Activated T-helper 2 cell treated with anti-CD3 and anti-CD28 coated beads, Interferon-gamma antibody, Interleukin-2, Interleukin-4, amounts not matched to agents 10 μg/mL and 5 μg/mL and 100 μg/mL, durations not matched to agents 14 hours and 24 hours and 36 hours (primary cell): ENCODE results near the gene CEACAM8. TPM values are rescaled to one million over a fixed set of nuclear protein-coding genes. Genes with fewer than 3 reads are reported as not detected.

Experiments
- DNase-seq: peaks from one replicate; pipeline ENCODE4 v3.0.0; 2021; ENCODE audit warnings: low spot score
- H3K27ac Mint-ChIP-seq: one replicate; pipeline ENCODE4 v1.8.0; 2021; ENCODE audit warnings: mixed read lengths
- H3K27me3 Mint-ChIP-seq: one replicate; pipeline ENCODE4 v1.8.0; 2021; ENCODE audit warnings: low read depth, mixed read lengths
- H3K36me3 Mint-ChIP-seq: one replicate; pipeline ENCODE4 v1.8.0; 2021; ENCODE audit warnings: low read depth, mixed read lengths
- H3K4me1 Mint-ChIP-seq: one replicate; pipeline ENCODE4 v1.8.0; 2021; ENCODE audit warnings: low read depth, mixed read lengths
- H3K4me3 Mint-ChIP-seq: one replicate; pipeline ENCODE4 v1.8.0; 2021; ENCODE audit warnings: low read depth, mild to moderate bottlenecking, moderate library complexity, mixed read lengths
- H3K9me3 Mint-ChIP-seq: one replicate; pipeline ENCODE4 v1.8.0; 2021; ENCODE audit warnings: mixed read lengths
- intact Hi-C: fragments of 100-400 bp; cut with micrococcal nuclease; formaldehyde crosslinking; loops from one replicate; pipeline ENCODE4 v1.15.1; 2023
- total RNA-seq: library from RNA; stranded (reverse); gene quantifications from 2 replicates; pipeline ENCODE4 v1.2.3, GENCODE V29; 2022

The CEACAM8 gene
- total RNA-seq, 1 donor from 2014 or later = not detected

DNA sequence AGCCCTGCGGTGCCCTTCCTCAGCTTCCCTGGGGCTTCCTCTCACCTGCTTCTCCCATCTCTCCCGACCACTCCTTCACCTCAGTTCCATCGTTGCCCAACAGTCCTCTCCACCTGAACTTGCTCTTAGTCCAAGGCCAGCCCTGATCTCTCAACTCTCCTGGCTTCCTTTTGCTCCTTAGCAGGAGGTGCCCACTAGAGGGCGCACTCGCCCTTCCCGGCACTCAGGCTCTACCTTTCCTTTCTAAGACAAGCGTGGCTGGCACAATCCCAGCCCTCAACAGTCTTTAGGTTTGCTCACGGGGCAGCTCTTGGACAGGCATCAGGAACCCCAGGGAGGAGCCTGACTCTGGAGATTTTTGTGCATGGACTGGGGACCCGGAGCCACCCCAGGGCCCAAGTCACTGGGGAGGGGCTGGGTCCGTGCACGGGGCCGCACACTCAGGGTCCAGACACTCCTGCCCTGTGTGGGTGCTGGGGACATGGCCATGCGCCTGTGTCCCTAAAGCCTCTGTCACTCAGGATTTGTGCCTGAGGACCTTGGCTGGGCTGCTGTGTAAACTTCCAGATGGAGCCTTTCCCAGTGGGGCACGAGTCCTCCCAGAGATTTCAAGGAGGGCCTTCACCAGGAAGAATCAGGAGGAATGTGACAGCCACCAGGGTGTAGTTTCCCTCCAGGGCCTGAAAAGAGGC lies 12.1 kb upstream of the CEACAM8 start:
- Mint-ChIP-seq H3K27ac (no peak overlapping the region), H3K36me3 (no peaks in the 10 kb centered on the region), H3K9me3 (no peaks in the 10 kb centered on the region), H3K27me3 (peaks cover 3% of the 10 kb centered on the region), H3K4me1 (peaks cover 7% of the 10 kb centered on the region), H3K4me3 (no peak overlapping the region)
- DNase-seq = peak; percentile 50
- intact Hi-C loops = loop anchor here (1.0 to 10.0 kb wide), 2 partner anchors 21 to 168 kb away; no protein-coding TSS in a partner anchor

DNA sequence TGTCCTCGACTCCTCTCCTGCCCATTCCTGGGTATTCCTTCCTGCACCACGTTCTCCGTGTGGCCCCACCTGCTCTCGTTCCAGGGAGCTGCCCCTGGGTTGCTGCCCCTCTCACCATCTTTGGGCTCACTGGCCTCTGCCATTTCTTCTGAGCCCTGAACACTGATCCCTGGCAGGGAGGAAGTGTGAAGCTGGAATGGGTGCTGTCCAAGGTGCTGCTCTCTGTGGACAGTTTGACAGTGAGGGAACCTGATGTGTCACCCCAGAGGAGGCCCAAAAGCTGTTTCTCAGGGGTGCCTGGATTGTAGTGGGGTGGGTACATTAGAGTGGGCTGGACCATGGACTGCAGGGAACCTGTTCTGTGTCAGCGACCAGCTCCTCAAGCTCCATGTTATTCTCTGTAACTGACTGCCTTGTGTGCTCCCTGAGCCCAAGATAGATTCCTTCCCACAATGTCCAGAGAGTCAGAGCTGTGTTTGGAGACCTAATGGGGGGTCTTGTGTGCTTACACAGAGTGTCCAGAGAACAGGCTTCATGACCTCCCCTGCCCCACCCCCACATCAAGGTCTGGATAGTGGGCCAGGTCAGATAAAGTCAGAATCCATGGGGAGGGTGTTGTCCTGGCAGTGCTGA lies 7.2 kb upstream of the CEACAM8 start:
- intact Hi-C loops = loop anchor here (10.0 kb wide), 1 partner anchor 173 kb away; no protein-coding TSS in a partner anchor
- peak; percentile 20 for DNase-seq
- Mint-ChIP-seq H3K36me3 (no peaks in the 10 kb centered on the region), H3K4me3 (no peak overlapping the region), H3K9me3 (no peaks in the 10 kb centered on the region), H3K27ac (no peak overlapping the region), H3K27me3 (peaks cover 7% of the 10 kb centered on the region), H3K4me1 (no peaks in the 10 kb centered on the region)

DNA sequence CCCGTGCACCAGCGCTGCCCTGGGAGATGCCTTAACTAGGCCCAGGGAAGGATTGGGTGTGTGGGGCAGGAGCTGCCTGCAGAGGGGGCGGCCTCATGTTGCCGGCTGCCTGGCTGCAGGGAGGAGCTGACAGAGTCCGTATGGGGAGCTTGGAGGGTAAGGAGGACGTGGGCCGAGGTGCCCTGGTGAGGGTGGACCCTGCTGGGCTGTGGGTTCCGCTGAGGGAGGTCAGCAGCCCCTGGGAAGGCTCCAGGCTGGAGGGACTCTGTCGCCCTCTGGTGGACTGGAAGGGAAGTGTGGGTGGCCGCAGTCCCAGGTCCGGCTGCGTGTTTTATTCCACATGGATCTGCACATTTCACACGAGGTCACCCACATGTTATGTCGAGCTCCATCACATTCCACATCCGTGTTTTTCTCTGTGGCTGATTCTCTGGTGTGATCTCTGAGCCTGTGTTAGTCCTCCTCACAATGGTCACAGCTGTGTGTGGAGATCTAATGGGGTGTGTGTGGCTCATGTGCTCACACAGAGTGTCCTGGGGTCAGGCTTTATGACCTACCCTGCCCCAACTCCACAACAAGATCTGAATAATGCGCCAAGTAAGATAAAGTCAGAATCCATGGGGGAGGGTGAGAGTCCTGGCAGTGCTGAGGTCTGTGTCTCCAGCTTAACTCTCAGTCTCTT lies 1.8 kb upstream of the CEACAM8 start:
- peaks cover 8% of the 10 kb centered on the region for H3K27me3 Mint-ChIP-seq
- intact Hi-C loops = no loop called here
- H3K27ac Mint-ChIP-seq = no peak overlapping the region
- no peak for DNase-seq
- H3K36me3 Mint-ChIP-seq = no peaks in the 10 kb centered on the region
- H3K4me1 Mint-ChIP-seq = no peaks in the 10 kb centered on the region
- H3K9me3 Mint-ChIP-seq = no peaks in the 10 kb centered on the region
- no peak overlapping the region for H3K4me3 Mint-ChIP-seq

DNA sequence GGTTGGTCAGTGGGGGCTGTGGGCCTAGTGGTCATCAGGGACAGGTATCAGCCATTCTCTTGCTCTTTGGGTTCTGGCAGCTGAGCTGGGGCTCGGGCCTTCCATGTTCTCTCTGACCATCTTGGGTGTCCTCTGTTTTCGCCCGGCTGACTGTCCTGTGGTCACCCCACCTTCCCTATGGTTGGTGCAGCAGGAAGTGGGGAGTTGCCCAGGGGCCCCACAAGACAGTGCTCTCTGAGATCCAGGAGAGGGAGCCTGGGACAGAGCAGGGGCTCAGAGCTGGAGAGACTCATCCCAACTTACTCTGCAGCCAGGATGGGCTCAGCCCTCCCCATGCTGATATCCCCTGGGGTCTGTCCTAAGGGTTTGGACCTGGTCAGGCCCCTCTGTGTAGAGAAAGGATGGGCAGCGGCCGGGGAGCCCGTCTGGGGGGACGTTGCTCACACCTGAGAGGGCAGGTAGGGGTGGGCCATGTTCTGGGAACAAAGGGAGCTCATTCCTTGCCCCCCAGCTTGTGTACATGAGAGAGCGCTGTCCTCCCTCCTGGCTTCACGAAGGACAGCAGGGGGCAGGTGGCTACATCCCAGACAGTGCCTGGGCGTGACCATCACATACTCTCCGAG lies 937 bp upstream of the CEACAM8 start:
- Mint-ChIP-seq H3K4me3 (no peak overlapping the region), H3K27me3 (peaks cover 8% of the 10 kb centered on the region), H3K9me3 (no peaks in the 10 kb centered on the region), H3K27ac (no peak overlapping the region), H3K4me1 (no peaks in the 10 kb centered on the region), H3K36me3 (no peaks in the 10 kb centered on the region)
- no peak for DNase-seq
- intact Hi-C loops = no loop called here

DNA sequence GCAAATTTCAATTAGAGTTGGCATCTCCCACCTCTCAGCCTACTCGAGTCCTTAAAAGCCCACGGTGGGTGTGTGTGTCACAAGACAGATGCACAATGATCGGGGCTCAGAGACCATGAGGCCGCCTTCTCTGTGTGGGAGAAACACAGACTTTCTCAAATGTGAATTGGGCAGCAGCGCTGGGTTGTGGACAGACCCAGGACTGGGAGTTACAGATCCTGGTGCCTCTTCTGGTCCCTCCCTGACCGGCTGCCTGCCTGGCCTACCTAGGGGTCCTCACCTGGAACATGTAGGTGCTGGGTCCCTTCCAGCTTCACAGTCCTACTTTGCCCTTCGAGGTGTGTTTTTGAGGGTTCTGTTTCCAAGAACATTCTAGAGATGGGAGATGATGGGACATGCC lies 4.9 kb downstream of the CEACAM8 start:
- Mint-ChIP-seq H3K4me3 (no peak overlapping the region), H3K27me3 (peaks cover 7% of the 10 kb centered on the region), H3K36me3 (no peaks in the 10 kb centered on the region), H3K27ac (no peak overlapping the region), H3K4me1 (no peaks in the 10 kb centered on the region), H3K9me3 (no peaks in the 10 kb centered on the region)
- no peak for DNase-seq
- intact Hi-C loops = no loop called here

DNA sequence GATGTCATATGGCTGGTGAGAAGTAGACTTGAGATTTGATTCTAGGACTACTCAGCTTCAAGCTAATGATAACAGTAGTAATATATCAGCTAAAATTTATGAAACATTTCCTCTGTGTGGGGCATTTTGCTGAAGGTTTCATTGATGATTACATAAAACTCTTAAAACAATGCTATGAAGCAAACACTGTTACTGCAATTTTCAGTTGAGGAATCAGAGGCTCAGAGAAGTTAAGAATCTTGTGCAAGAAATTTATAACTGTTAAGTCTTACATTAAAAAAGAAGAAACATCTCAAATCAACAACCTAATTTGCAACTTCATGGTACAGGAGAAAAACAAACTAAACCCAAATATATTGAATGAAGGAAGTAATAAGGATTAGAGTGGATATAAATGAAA lies 10.3 kb downstream of the CEACAM8 start:
- Mint-ChIP-seq H3K36me3 (no peaks in the 10 kb centered on the region), H3K27me3 (peaks cover 18% of the 10 kb centered on the region), H3K9me3 (no peaks in the 10 kb centered on the region), H3K4me1 (no peaks in the 10 kb centered on the region), H3K4me3 (no peak overlapping the region), H3K27ac (no peak overlapping the region)
- DNase-seq = no peak
- intact Hi-C loops = no loop called here

DNA sequence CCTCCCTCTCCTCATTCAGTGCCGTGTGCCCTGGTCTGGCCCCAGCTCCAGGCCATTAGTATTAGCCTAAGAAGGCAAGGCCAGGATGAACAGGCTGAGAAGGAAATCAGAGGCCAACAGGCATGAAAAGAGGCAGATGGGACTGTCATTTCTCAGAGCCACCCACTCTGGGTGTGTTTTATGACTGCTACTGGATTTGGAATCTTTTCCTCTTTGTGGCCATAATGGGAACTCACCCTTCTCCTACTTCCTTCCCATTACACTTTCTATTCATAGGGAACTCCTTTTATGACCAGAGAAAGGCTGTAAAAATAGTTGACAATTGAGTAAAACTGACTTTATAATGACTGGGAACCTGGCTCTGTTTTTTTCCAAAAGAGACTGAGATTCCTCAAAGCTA lies 17.7 kb downstream of the CEACAM8 start:
- Mint-ChIP-seq H3K4me1 (no peaks in the 10 kb centered on the region), H3K4me3 (no peak overlapping the region), H3K27ac (no peak overlapping the region), H3K27me3 (peaks cover 26% of the 10 kb centered on the region), H3K36me3 (no peaks in the 10 kb centered on the region), H3K9me3 (no peaks in the 10 kb centered on the region)
- intact Hi-C loops = no loop called here
- no peak for DNase-seq

DNA sequence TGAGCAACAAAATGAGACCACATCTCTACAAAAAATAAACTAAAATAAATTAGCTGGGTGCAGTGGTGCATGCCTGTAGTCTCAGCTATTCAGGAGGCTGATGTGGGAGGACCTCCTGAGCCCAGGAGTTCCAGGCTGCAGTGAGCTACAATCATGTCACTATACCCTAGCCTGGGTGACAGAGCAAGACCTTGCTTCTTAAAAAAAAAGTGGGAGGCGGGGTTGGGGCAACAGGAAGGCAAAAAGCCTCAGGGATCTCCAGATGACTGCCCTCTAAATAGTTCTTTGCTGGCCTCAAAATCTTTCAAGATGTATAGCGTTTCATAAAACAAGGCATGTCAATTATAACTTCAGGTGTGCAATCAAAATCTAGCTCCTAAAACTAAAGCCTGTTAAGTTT lies 18.5 kb downstream of the CEACAM8 start:
- Mint-ChIP-seq H3K4me3 (no peak overlapping the region), H3K36me3 (no peaks in the 10 kb centered on the region), H3K9me3 (no peaks in the 10 kb centered on the region), H3K27ac (no peak overlapping the region), H3K4me1 (no peaks in the 10 kb centered on the region), H3K27me3 (peaks cover 27% of the 10 kb centered on the region)
- intact Hi-C loops = no loop called here
- no peak for DNase-seq

DNA sequence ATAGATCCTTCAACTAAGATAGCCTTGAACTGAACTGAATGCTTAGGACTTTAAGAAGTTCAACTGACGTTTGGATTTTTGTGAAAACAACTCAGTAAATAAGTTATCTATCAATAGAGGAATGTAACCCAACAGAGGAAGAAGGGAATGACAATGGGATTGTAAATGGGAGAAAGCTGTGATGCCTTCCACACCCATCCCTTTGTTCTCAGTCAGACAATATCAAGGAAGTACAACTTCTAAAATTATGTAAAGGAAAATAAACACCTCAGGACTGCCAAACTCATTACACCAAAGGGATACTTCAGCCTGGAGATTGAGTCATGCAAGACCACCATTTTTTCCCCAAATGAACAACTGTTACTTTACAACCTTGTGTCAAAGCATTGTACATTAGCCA lies 21.1 kb downstream of the CEACAM8 start:
- H3K27me3 Mint-ChIP-seq = peaks cover 26% of the 10 kb centered on the region
- H3K4me3 Mint-ChIP-seq = no peak overlapping the region
- intact Hi-C loops = no loop called here
- no peaks in the 10 kb centered on the region for H3K4me1 Mint-ChIP-seq
- DNase-seq = no peak
- no peak overlapping the region for H3K27ac Mint-ChIP-seq
- no peaks in the 10 kb centered on the region for H3K36me3 Mint-ChIP-seq
- no peaks in the 10 kb centered on the region for H3K9me3 Mint-ChIP-seq

DNA sequence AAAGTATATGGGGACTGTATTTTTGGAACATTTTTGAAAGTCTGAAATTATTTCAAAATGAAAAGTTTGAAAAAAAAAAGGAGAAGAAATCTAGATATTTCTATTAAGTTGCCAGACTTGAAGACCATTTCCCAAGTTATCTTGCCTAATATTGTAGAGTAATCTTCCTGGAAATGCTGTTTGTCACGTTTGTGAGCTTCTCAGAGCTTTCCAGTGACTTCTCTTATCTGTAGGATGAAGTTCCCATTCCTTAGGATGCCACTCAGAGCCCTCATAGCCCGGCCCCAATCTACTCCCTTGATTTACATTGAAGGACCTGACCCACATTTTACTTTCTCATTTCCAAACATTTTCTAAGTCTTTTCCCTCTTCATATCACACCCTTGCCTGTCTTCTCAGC lies 23.6 kb downstream of the CEACAM8 start:
- Mint-ChIP-seq H3K4me1 (peaks cover 4% of the 10 kb centered on the region), H3K4me3 (no peak overlapping the region), H3K36me3 (no peaks in the 10 kb centered on the region), H3K27ac (no peak overlapping the region), H3K27me3 (peaks cover 23% of the 10 kb centered on the region), H3K9me3 (no peaks in the 10 kb centered on the region)
- no peak for DNase-seq
- intact Hi-C loops = no loop called here

DNA sequence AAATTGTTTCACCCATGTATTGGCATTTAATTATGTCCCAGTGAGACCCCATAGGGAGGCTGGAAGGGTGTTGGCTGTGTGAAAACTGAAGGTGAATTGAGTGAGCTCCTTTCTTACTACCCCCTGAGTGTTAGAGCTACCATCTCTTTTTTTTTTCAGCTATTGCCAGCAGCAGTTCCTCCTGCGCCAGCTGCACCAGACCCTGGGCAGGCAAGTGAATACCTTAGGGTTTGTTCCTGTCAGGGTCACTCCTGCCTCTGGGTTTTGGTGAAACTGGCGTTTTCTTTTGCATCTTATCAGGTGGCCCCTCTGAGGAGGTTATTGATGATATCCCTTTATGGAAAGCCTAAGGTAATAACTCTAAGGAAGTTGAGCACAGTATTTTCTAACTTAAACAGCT lies 25.5 kb downstream of the CEACAM8 start:
- Mint-ChIP-seq H3K9me3 (no peaks in the 10 kb centered on the region), H3K36me3 (no peaks in the 10 kb centered on the region), H3K27me3 (peaks cover 25% of the 10 kb centered on the region), H3K4me1 (peaks cover 4% of the 10 kb centered on the region), H3K27ac (no peak overlapping the region), H3K4me3 (no peak overlapping the region)
- intact Hi-C loops = no loop called here
- no peak for DNase-seq

DNA sequence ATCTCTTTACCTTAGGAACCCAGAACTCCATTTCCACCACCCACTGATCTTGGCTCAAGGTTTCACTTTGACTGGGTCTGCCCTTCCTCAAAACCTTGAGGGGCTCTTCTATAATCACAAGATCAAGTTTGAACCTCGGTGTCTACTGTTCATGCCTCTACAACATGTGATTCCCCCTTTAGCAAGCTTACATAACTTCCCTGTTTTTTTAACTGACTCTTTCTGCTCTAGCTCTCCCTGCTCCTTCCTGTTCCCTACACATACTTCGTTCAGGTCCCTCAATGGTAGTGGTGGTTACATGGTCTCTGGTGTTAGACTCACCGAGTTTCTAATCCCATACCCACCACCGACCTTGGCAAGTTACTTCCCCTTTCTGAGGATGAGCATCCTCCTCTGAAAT lies 26.7 kb downstream of the CEACAM8 start:
- Mint-ChIP-seq H3K4me1 (peaks cover 4% of the 10 kb centered on the region), H3K36me3 (no peaks in the 10 kb centered on the region), H3K27ac (no peak overlapping the region), H3K4me3 (no peak overlapping the region), H3K9me3 (no peaks in the 10 kb centered on the region), H3K27me3 (peaks cover 20% of the 10 kb centered on the region)
- DNase-seq = no peak
- intact Hi-C loops = no loop called here

DNA sequence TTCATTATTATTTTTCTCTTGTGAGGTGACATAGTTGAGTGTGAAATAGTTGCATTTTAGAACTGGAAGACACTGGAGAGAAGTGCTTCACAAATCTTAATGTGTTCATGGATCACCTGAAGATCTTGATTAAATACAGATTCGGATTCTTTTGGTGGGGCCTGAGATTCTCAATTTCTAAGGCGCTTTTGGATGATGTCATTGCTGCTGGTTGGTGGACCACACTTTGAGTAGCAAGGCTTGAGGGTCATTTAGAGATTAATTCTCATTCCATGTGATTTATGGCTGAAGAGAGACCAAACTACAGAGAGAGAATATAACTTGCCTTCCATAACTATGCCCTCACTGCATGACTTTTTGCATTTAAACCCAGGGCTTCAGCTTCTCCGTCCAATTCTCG lies 27.2 kb downstream of the CEACAM8 start:
- intact Hi-C loops = no loop called here
- no peak for DNase-seq
- H3K27me3 Mint-ChIP-seq = peaks cover 20% of the 10 kb centered on the region
- H3K27ac Mint-ChIP-seq = no peak overlapping the region
- no peaks in the 10 kb centered on the region for H3K36me3 Mint-ChIP-seq
- H3K4me1 Mint-ChIP-seq = peaks cover 4% of the 10 kb centered on the region
- no peak overlapping the region for H3K4me3 Mint-ChIP-seq
- H3K9me3 Mint-ChIP-seq = no peaks in the 10 kb centered on the region
